ENCODE data around the gene POU3F1.
A peak's percentile ranks its signal among the peaks of the same experiment; 100 is the strongest.
"Not testable (repeated sequence)": the region's sequence is repeated elsewhere in the genome, so short reads cannot be mapped to it uniquely, and the experiment has no call there.

POU3F1 gene

DNA sequence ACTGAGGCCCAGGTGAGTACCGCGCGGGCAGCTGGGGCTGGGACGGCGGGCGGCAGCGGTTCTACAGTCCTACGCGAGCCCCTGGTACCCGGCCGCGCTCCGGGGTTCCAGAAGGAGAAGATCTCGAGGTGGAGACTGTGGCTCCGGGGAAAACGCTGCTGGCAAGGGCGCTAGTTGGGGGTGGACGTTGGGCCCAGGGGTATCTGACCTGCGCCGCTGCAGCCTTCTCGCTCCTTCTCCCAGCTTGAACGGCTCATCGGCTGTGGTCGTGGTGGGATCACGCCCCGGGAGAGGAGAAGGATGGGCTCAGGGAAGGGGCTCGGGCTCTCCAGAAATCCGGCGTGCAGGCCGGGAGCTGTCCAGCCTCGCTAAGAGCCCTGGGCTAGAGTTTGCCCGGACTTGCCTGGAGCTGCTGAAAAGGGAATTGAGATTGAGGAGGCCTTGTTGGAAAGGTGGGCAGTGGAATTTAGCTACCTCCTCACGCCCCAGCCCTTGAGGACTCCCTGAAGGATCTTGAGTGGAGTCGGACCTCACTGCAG, 1.1 kb upstream of the POU3F1 start:
- DNase-seq (ENCODE audit: low read depth): no peak

GRCh38 chr1:38046884-38047602, 450 bp upstream of the POU3F1 start:
- DNase-seq (ENCODE audit: low read depth): no peak

GRCh38 chr1:38045401-38046332, 926 bp downstream of the POU3F1 start:
- no peak for DNase-seq (ENCODE audit: low read depth)

DNA sequence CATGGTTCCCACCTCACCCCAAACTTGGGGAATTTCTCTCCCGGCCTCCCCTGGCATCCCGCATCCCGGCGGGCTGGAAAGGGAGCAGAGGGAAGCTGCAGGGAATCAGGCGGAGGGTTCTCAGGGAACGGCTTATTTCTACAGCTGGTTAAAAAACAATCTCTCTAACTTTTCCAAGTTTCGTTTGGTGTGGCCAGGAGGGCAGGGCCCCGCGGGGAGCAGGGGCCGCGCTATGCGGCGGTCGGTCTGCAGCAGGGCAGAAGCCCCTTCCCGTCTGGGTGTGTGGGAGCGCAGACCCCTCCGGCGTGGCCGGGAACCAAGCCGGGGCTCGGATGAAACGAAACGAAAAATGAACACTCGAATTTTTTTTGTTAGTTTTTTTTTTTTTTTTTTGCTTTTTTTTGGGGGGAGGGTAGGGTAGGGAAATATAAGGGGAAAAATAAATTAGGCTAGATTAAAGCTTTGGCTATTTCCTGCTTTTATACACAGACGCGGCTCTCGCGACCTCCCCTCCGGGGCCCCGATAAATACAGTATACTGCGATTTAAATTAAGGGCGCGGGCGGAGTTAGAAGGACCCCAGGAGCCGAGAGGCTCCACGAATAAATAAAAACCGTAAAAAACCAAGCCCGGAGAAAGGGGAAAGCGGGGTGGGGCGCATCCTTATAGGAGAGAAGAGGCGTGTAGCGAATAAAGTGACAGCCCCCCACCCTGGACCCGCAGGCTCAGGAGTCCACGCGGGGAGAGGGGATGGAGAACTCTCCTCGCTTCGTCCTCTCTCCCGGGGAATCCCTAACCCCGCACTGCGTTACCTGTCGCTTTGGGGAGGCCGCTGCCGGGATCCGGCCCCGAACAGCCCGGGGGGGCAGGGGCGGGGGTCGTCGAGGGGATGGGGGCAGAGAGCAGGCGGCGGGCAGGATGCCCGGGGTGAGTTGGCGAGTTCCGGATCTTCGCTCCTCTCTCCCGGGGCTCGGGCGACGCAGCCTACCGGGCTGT, 2.1 kb downstream of the POU3F1 start:
- no peak for DNase-seq (ENCODE audit: low read depth)

GRCh38 chr1:38043036-38043747, 3.4 kb downstream of the POU3F1 start:
- no peak for DNase-seq (ENCODE audit: low read depth)

GRCh38 chr1:38041936-38042834, 4.4 kb downstream of the POU3F1 start:
- no peak for DNase-seq (ENCODE audit: low read depth)

DNA sequence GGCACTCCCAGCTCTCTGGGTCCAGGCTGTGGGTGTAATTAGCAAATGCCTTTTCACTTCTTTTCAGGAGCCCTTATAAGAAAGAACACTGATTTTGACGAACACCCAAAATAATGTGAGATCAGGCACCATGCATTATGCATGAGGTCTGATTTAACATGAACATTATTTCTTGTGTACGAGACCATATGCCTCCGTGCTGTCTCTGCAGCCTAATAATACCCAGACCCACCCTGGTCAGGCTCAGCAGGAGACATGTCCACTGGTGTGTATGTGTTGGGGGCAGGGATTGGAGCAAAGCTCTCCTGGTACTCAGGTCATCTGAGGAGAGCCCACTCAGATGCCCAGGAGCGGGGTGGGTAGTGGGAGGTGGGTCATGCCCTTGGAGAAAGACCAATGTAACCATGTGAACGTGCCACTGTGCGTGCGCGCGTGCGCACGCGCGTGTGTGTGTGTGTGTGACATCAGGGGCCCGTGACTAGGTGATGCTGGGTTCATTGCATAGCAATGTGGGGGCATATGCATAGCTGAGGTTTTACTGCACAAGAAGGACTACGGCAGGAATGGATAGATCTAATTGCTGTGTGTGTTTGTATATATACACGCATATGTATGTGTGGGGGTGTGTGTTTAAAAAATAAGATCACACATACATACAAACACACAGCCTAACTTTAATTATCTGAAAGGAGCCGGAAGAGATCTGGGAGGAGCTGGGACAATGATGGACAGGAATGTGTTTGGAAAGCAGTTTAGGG, 7.1 kb downstream of the POU3F1 start:
- DNase-seq (ENCODE audit: low read depth): no peak

DNA sequence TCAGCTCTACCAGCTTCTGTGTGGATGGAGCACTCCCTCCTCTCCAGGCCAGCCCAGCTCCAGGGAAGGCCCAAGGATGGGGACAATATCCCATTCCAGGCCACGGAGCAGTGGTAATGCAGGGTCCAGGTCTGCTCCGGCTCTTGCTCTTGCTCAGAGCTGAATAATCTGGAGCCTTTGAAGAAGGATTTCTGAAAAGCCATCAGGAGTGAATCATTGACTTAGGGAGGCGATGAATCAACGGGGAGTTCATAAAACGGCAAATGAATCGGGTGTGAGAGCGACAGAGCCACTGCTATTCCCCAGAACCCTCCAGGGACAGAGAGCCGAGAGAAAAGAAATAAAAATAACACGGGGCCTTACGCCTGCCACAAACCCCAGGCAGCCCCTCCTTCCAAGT, 7.7 kb downstream of the POU3F1 start:
- DNase-seq (ENCODE audit: low read depth): peak; percentile 48

DNA sequence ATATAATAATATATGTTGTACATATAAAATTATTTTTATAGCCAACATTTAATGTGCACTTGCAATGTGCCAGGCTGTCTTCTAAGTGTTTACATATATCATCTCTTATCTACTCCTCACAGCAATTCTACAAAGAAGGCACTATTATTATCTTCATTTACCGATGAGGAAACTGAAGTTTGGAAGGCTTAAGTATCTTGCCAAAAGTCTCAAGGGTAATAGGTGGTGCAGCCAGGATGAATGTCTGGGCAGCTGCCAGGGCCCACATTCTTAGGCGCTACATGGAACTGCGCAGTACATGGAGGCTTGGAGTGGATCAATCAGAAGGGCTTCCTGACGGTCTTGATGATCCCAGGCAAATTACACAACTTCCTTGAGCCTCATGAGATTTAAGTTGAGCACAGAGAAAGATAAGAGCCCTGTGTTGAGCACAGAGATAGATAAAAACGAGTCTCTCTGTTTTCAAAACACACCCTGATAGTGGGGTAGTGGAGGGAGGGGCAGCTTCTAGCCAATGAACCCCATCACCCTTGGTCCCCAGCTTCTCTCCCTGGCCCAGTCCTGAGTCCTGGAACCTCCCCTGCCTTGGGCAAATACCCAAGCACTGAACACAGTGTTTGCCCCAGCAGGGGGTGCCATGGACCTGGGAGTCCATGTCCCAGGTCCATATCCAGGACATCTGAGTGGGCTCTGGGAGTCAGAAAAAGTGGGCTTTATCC, 9.2 kb downstream of the POU3F1 start:
- DNase-seq (ENCODE audit: low read depth): no peak

DNA sequence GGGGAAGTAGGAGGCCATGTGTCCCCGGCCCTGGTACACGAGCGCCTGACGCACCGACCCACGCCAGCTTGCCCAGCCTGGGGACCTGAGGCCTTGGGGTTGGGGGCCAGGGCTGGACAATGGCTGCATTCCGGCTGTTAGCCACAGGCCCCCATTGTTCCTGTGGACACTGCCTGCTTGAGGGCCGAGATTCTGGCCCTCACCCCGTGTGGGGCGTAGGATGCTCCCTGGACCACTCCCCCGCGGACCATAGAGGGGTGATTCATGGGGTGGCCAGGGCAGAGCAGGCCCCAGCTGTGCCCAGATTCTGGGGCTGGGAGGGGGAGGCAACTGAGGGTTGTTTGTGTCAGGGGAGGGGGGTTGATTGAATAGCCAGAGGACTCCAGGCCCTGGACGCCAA, 11.7 kb downstream of the POU3F1 start:
- no peak for DNase-seq (ENCODE audit: low read depth)

- DNase-seq (ENCODE audit: low read depth): not testable (repeated sequence)
Measured at GRCh38 chr1:38032992-38033391, 13.6 kb downstream of the POU3F1 start.

- no peak for DNase-seq (ENCODE audit: low read depth)
Measured at GRCh38 chr1:38031513-38031866, 15.1 kb downstream of the POU3F1 start.

DNA sequence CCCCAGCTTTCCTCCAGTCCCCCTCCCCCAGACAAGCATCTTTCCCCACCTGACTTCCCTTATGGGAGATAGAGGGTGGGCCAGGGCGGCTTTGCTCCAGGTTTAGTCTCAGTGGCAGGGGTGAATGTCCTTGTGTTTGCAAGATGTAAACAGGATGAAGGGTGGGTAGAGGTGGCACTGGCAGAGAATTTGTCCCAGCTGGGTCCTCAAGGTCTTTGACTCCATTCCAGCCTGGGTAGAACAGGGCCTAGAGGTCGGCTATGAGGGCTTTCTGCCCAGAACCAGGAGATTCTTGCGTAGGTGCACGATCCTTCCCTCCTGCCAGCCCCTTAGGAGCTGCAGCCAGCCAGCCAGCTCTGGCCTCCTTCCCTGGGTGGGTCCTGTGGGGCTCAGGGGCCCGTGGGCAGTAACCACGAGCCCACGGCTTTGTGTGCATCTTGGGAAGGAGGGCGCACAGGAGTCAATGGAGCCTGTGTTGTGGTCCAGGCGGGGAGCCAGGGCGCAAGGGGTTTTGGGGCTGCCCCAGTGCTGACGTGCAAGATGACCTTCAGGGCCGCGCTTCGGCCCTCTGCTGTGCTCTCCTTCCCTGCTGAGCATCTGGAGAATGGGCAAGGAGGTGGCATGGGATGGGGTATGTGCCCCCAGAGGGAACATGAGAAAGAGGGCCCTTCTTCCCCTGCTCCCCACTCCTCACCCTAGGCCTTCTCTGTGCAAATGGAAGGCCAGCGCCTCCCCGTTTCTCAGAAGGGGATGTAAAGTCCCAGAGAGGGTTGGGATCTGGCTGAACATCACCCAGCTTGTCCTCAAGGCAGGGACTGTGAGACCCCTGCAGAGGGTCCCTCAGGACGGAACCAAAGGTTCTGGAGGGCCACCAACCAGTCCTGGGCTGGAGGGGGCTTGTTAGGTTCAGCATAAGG, 15.7 kb downstream of the POU3F1 start:
- no peak for DNase-seq (ENCODE audit: low read depth)

DNA sequence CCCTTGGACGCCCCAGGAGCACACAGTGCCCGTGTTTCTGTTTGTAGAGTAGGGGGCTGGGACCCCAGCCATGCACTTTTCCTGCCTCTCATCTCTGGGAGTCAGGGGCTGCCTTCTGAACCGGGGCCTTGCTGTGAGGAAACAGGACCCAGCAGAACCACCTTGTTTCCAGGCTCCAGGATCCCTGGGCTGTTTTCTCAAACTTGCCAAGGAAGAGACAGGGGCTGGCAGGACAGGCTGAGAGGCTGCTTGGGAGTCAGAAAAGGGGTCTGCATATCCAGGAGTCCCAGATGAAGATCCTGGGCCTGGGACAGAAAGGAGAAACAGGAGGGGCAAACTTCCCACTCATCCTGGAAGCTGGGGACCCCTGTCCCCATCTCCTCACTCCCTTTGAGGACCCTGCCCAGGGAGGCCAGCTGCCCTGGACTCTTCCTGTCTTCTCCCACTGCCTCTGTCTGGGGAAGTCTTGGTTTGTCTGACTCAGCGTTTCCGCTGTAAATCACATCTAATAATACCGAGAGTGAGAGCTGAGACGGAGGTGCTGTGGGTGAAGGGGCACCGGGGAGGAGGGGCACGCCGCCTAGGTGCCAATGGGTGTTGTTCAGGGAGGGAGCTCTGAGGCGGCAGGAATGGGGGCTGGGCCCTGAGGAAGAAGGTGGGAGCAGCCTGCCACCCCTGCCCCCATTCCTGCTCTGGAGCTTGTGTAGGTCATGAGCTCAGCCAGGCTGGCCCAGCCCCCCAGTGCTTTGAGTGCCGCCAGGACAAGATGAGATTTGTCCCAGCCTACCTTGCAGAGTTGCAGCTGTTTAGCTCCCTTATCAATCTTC, 16.7 kb downstream of the POU3F1 start:
- no peak for DNase-seq (ENCODE audit: low read depth)

- no peak for DNase-seq (ENCODE audit: low read depth)
Measured at GRCh38 chr1:38029081-38029681, 17.4 kb downstream of the POU3F1 start.

- no peak for DNase-seq (ENCODE audit: low read depth)
Measured at GRCh38 chr1:38028671-38029070, 17.9 kb downstream of the POU3F1 start.

Measured in GM04503 (cell line).